Measurements from ENCODE around the gene RBM28. TPM values are rescaled to one million over a fixed set of nuclear protein-coding genes. Genes with fewer than 3 reads are reported as not detected.
"Not testable (repeated sequence)": the region's sequence is repeated elsewhere in the genome, so short reads cannot be mapped to it uniquely, and the experiment has no call there.

RBM28 gene
- total and polyA plus RNA-seq, 4 donors, result 5.0 to 41.5 (median 32.3) TPM

GRCh38 chr7:128298004-128298403 lies 45.7 kb downstream of the RBM28 start:
- H3K27ac ChIP-seq (ENCODE audit: low read depth in 1 of 2, low read length in 2 of 2); H3K36me3 ChIP-seq (ENCODE audit: control insufficient read depth in 1 of 2, insufficient read depth in 2 of 2, low read length in 1 of 2); DNase-seq; H3K9me3 ChIP-seq (ENCODE audit: control insufficient read depth, low read length); H3K4me1 ChIP-seq (ENCODE audit: control insufficient read depth in 1 of 2, insufficient read depth in 2 of 2, low read length in 2 of 2); ATAC-seq (ENCODE audit: low FRiP score); intact Hi-C loops (cut with DNase I); H3K27me3 ChIP-seq (ENCODE audit: control insufficient read depth in 1 of 2, insufficient read depth in 2 of 2, low read length in 1 of 2); H3K4me3 ChIP-seq (ENCODE audit: low read length in 2 of 2): not testable (repeated sequence)
- WGBS, 2 donors, result 79 to 88% methylated on average over 5 to 7 of the region's 7 CpGs

DNA sequence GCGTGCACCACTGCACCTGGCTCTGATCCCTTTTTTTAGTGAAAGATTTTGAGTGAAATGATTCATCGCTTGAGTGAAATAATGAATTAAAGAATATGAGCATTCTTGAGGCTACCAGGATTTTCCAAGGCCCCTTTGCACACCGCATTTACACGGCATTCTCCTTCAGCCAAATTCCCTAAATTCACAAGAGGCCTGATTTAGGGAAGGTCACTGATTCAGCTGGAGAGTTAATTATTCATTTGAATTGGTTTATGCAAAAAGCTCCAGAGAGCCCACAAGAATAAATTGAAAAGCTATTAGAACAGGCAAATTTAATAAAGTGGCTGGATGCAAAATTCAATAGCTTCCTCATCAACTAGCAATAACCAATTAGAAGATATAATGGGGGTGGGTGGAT lies 56.2 kb downstream of the RBM28 start:
- no peaks in the 10 kb centered on the region for H3K27me3 ChIP-seq (ENCODE audit: control insufficient read depth in 1 of 2, insufficient read depth in 2 of 2, low read length in 1 of 2)
- H3K27ac ChIP-seq (ENCODE audit: low read depth in 1 of 2, low read length in 2 of 2), result no peak overlapping the region
- ATAC-seq (ENCODE audit: low FRiP score) (no peak), DNase-seq (no peak)
- no peaks in the 10 kb centered on the region for H3K36me3 ChIP-seq (ENCODE audit: control insufficient read depth in 1 of 2, insufficient read depth in 2 of 2, low read length in 1 of 2)
- no peaks in the 10 kb centered on the region for H3K4me1 ChIP-seq (ENCODE audit: control insufficient read depth in 1 of 2, insufficient read depth in 2 of 2, low read length in 2 of 2)
- H3K9me3 ChIP-seq (ENCODE audit: control insufficient read depth, low read length), result no peaks in the 10 kb centered on the region
- WGBS, 2 donors, result 91 to 95% methylated on average over 4 of the region's 4 CpGs
- intact Hi-C loops (cut with DNase I), result no loop called here
- no peak overlapping the region for H3K4me3 ChIP-seq (ENCODE audit: low read length in 2 of 2)

DNA sequence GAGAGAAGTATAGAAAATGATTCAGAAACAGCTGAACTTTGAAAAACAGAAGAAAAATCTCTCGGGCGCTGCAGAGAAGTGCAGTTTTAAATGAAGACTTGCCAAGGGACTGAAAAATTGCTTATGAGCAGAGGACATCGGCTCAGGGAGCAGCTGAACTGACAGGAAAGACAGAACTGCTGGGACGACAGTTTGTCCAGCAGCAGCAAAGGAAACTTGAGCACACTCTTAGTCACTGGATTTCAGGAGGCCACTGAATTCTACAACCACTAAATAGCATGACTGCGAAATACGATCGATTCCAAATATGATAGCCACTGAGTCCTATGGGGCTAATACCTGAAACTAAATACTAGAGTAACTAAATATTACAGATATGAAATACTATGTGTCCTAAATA lies 59.6 kb downstream of the RBM28 start:
- H3K36me3 ChIP-seq (ENCODE audit: control insufficient read depth in 1 of 2, insufficient read depth in 2 of 2, low read length in 1 of 2), result peaks cover 0 to 2% of the 10 kb centered on the region in 2 donors
- WGBS, 2 donors, result 75 to 85% methylated on average over 7 of the region's 7 CpGs
- intact Hi-C loops (cut with DNase I), result no loop called here

GRCh38 chr7:128281605-128282380 lies 61.9 kb downstream of the RBM28 start:
- Histone ChIP-seq H3K4me1 (ENCODE audit: control insufficient read depth in 1 of 2, insufficient read depth in 2 of 2, low read length in 2 of 2) (no peaks in the 10 kb centered on the region), H3K9me3 (ENCODE audit: control insufficient read depth, low read length) (peaks cover 4% of the 10 kb centered on the region), H3K27ac (ENCODE audit: low read depth in 1 of 2, low read length in 2 of 2) (no peak overlapping the region), H3K36me3 (ENCODE audit: control insufficient read depth in 1 of 2, insufficient read depth in 2 of 2, low read length in 1 of 2) (peaks cover 0 to 2% of the 10 kb centered on the region in 2 donors), H3K4me3 (ENCODE audit: low read length in 2 of 2) (no peak overlapping the region), H3K27me3 (ENCODE audit: control insufficient read depth in 1 of 2, insufficient read depth in 2 of 2, low read length in 1 of 2) (no peaks in the 10 kb centered on the region)
- ATAC-seq (ENCODE audit: low FRiP score) (no peak), DNase-seq (no peak)
- intact Hi-C loops (cut with DNase I), result no loop called here
- 76% methylated on average over 4 of the region's 4 CpGs for WGBS, 2 donors

More for the DNA sequence above, 59.6 kb downstream of the RBM28 start:
- Histone ChIP-seq H3K4me1 (ENCODE audit: control insufficient read depth in 1 of 2, insufficient read depth in 2 of 2, low read length in 2 of 2) (no peaks in the 10 kb centered on the region), H3K4me3 (ENCODE audit: low read length in 2 of 2) (no peak overlapping the region), H3K9me3 (ENCODE audit: control insufficient read depth, low read length) (peaks cover 4% of the 10 kb centered on the region), H3K27me3 (ENCODE audit: control insufficient read depth in 1 of 2, insufficient read depth in 2 of 2, low read length in 1 of 2) (no peaks in the 10 kb centered on the region), H3K27ac (ENCODE audit: low read depth in 1 of 2, low read length in 2 of 2) (no peak overlapping the region)
- ATAC-seq (ENCODE audit: low FRiP score) (no peak), DNase-seq (no peak)

GRCh38 chr7:128280451-128280850 lies 63.3 kb downstream of the RBM28 start:
- intact Hi-C loops (cut with DNase I); H3K36me3 ChIP-seq (ENCODE audit: control insufficient read depth in 1 of 2, insufficient read depth in 2 of 2, low read length in 1 of 2); ATAC-seq (ENCODE audit: low FRiP score); H3K4me1 ChIP-seq (ENCODE audit: control insufficient read depth in 1 of 2, insufficient read depth in 2 of 2, low read length in 2 of 2); H3K4me3 ChIP-seq (ENCODE audit: low read length in 2 of 2); H3K9me3 ChIP-seq (ENCODE audit: control insufficient read depth, low read length); H3K27me3 ChIP-seq (ENCODE audit: control insufficient read depth in 1 of 2, insufficient read depth in 2 of 2, low read length in 1 of 2); H3K27ac ChIP-seq (ENCODE audit: low read depth in 1 of 2, low read length in 2 of 2); DNase-seq: not testable (repeated sequence)
- WGBS, 2 donors, result 79 to 84% methylated on average over 1 of the region's 1 CpG

DNA sequence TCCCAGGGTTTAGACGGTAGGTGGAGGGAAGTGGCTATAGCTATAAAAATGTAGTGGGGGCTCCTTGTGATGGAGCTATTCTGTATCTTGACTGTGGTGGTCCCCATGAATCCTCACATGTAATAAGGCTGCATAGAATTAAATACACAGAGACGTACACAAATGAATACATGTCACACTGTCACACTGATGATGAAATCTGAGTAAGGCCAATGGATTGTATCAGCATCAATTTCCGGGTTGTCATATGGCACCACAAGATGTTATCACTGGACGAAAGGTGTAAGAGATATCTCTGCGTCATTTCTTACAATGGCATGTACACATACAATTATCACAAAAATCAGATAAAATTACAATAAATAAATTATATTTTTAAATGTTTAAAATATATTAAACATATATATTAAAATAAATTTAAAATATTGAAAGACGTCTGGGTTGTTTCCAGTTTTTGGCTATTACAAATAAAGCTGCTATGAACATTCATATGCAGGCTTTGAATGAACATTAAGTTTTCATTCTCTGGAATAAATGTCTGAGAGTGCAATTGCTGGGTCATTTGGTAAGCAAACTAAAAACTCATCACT lies 64.5 kb downstream of the RBM28 start:
- Histone ChIP-seq H3K36me3 (ENCODE audit: control insufficient read depth in 1 of 2, insufficient read depth in 2 of 2, low read length in 1 of 2) (peaks cover 0 to 2% of the 10 kb centered on the region in 2 donors), H3K4me1 (ENCODE audit: control insufficient read depth in 1 of 2, insufficient read depth in 2 of 2, low read length in 2 of 2) (no peaks in the 10 kb centered on the region), H3K27me3 (ENCODE audit: control insufficient read depth in 1 of 2, insufficient read depth in 2 of 2, low read length in 1 of 2) (no peaks in the 10 kb centered on the region), H3K27ac (ENCODE audit: low read depth in 1 of 2, low read length in 2 of 2) (no peak overlapping the region), H3K4me3 (ENCODE audit: low read length in 2 of 2) (no peak overlapping the region), H3K9me3 (ENCODE audit: control insufficient read depth, low read length) (peaks cover 4% of the 10 kb centered on the region)
- intact Hi-C loops (cut with DNase I), result no loop called here
- DNase-seq, result no peak
- 90 to 92% methylated on average over 6 of the region's 6 CpGs for WGBS, 2 donors
- no peak for ATAC-seq (ENCODE audit: low FRiP score)

DNA sequence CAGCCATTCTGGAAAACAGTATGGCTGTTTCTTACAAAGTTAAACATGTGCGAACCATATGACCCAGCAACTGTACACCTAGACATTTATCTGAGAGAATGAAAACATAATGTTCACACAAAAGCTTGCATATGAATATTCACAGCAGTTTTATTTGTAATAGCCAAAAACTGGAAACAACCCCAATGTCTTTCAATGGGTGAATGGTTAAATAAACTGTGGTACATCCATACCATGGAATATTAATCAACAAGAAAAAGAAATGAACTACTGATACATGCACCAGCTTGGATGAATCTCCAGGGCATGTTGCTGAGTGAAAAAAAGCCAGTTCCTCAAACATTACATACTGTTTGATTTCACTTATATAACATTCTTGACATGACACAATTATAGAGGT lies 65.3 kb downstream of the RBM28 start:
- Histone ChIP-seq H3K27me3 (ENCODE audit: control insufficient read depth in 1 of 2, insufficient read depth in 2 of 2, low read length in 1 of 2) (no peaks in the 10 kb centered on the region), H3K4me3 (ENCODE audit: low read length in 2 of 2) (no peak overlapping the region), H3K27ac (ENCODE audit: low read depth in 1 of 2, low read length in 2 of 2) (no peak overlapping the region), H3K9me3 (ENCODE audit: control insufficient read depth, low read length) (peaks cover 4% of the 10 kb centered on the region), H3K36me3 (ENCODE audit: control insufficient read depth in 1 of 2, insufficient read depth in 2 of 2, low read length in 1 of 2) (peaks cover 0 to 2% of the 10 kb centered on the region in 2 donors), H3K4me1 (ENCODE audit: control insufficient read depth in 1 of 2, insufficient read depth in 2 of 2, low read length in 2 of 2) (no peaks in the 10 kb centered on the region)
- intact Hi-C loops (cut with DNase I), result no loop called here
- DNase-seq, result no peak
- WGBS, 2 donors, result 96 to 100% methylated on average over 1 of the region's 1 CpG
- ATAC-seq (ENCODE audit: low FRiP score), result no peak

- no peak for DNase-seq
- WGBS, 2 donors, result 76 to 84% methylated on average over 4 of the region's 4 CpGs
- Histone ChIP-seq H3K4me1 (ENCODE audit: control insufficient read depth in 1 of 2, insufficient read depth in 2 of 2, low read length in 2 of 2) (no peaks in the 10 kb centered on the region), H3K9me3 (ENCODE audit: control insufficient read depth, low read length) (peaks cover 2% of the 10 kb centered on the region), H3K36me3 (ENCODE audit: control insufficient read depth in 1 of 2, insufficient read depth in 2 of 2, low read length in 1 of 2) (no peaks in the 10 kb centered on the region), H3K4me3 (ENCODE audit: low read length in 2 of 2) (no peak overlapping the region), H3K27ac (ENCODE audit: low read depth in 1 of 2, low read length in 2 of 2) (no peak overlapping the region), H3K27me3 (ENCODE audit: control insufficient read depth in 1 of 2, insufficient read depth in 2 of 2, low read length in 1 of 2) (no peaks in the 10 kb centered on the region)
- intact Hi-C loops (cut with DNase I), result no loop called here
- no peak for ATAC-seq (ENCODE audit: low FRiP score)
Measured at GRCh38 chr7:128275681-128276080, 68.0 kb downstream of the RBM28 start.

All from aorta (tissue), 5 donors.